HFF-Myc (cell line): Measurements from ENCODE around the gene JPH3.

Experiments
- DNase-seq: peaks from one replicate; pipeline ENCODE4 v3.0.0-alpha.2; 2011; ENCODE audit warnings: low read depth; ENCODE audit errors: extremely low read depth
- H3K4me3 ChIP-seq: replicated peaks from 2 replicates; pipeline ENCODE4 v1.5.1; 2011; ENCODE audit warnings: low read depth, mild to moderate bottlenecking, control low read depth, low read length
- CTCF ChIP-seq: IDR thresholded peaks from 2 replicates; pipeline ENCODE4 v1.5.1; 2012; ENCODE audit warnings: mild to moderate bottlenecking, low read depth, low read length, control low read depth; ENCODE audit errors: missing control alignments

JPH3 gene

DNA sequence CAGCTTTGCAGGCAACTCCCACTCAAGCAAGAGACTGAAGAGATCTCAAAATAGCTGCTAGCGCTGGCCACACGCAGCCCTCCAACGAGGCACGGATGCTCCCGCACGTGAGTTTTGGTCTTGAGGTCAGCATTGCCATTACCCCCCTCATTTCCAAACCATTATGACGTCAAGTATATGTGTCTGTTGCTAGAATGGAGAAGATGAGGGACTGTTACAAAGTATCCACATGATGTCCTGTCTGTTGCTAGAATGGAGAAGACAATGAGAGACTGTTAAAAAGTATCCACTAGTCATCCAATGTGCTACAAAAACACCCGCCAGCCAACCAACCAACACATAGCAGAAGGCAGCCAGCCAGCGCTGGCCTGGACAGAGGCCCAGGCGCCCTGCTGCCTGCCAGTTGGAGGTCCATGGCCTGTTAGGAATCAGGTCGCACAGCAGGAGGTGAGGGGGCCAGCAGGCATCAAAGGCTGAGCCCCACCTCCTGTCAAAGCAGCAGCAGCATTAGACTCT lies 138.7 kb downstream of the JPH3 start:
- H3K4me3 ChIP-seq = no peak overlapping the region
- DNase-seq = no peak
- no peak for TF ChIP-seq CTCF

GRCh38 chr16:87741700-87742415 lies 139.6 kb downstream of the JPH3 start:
- no peak for DNase-seq
- H3K4me3 ChIP-seq = no peak overlapping the region
- TF ChIP-seq CTCF = no peak

DNA sequence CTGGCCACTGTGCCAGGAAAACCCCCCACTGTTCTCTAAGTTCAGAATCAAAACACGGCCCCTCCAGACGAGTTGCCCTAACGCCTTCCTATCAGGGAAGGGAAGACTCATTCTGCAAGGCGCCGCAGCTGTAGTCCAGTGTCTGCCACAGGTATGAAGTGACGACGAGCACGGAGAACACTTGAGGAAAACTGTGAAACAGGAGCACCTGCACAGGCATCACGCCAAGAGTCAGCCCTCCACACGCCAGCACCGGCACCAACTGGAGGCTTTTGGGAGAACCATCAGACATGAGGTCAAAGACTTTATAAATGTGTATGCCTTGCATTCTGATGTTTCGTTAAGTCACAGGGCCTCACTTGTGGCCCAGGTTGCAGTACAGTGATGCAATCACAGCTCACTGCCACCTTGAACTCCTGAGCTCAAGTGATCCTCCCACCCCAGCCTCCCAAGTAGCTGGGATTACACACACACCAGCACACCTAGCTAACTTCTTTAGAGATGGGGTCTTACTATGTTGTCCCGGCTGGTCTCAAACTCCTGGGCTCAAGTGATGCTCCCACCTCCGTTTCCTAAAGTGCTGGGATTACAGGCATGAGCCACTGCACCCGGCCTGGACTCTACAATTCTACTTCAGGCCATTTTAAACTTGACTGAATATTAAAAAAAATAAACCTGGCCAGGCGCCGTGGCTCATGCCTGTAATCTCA lies 140.6 kb downstream of the JPH3 start:
- no peak for TF ChIP-seq CTCF
- no peak for DNase-seq

GRCh38 chr16:87744750-87745514 lies 142.6 kb downstream of the JPH3 start:
- no peak overlapping the region for H3K4me3 ChIP-seq
- TF ChIP-seq CTCF = no peak
- no peak for DNase-seq

More for the DNA sequence above, 140.6 kb downstream of the JPH3 start:
- H3K4me3 ChIP-seq = no peak overlapping the region

GRCh38 chr16:87746178-87746577 lies 143.9 kb downstream of the JPH3 start:
- DNase-seq = no peak
- no peak overlapping the region for H3K4me3 ChIP-seq
- TF ChIP-seq CTCF = no peak
